Heart left ventricle (tissue), 13 donors: Measurements from ENCODE around the gene CEP170B.

Experiments
- CTCF ChIP-seq, 12 donors: fragments of 200-600 bp; sonication (generic) in 4 of 12; IDR thresholded peaks; one replicate each; pipeline versions ENCODE4 v1.5.0 to v1.8.0; 2018 to 2022; ENCODE audit warnings: antibody characterized with exemption in 12 of 12, mild to moderate bottlenecking in 5 of 12
- POLR2A ChIP-seq, 2 donors: fragments of 450-650 bp; IDR thresholded peaks; one replicate each; pipeline ENCODE4 v1.6.1; 2017; ENCODE audit warnings: antibody characterized with exemption in 2 of 2, mild to moderate bottlenecking in 2 of 2, moderate library complexity in 2 of 2
- donor health status: ischemic (EF 13 %, LVEDD 7.1; RV severe dilation, severe dysfunction).
- donor health status: DM: no; HTN: yes; CAD: no.
- donor health status: DM: no; HTN: no; CAD: no.
- donor health status: ischemic (EF 25% LVEDD 6.9; RV normal size, moderate dysfunction).
- donor health status: ischemic (EF 25% LVEDD 5.7; RV mildly dilated, moderate dysfunction).
- donor health status: ischemic (EF 35%, LVEDD 5.7; RV mildly dilated, moderate dysfunction).
- donor health status: nonischemic (EF 11% LVEDD 7.7; RV severe dilation, severe dysfunction).
- donor health status: DM: yes; HTN: yes; CAD: no.
- donor health status: PGD.
- donor health status: ischemic (EF 29% LVEDD 5.4; RV normal size, mild dysfunction).
- donor health status: nonischemic (EF 23%, LVEDD 6.1; RV moderate dilation, normal function).

- TF ChIP-seq CTCF (IDR thresholded peaks at IDR 0.05) (no peak), POLR2A (IDR thresholded peaks at IDR 0.05) (no peak)
These were observed 54.9 kb downstream of the CEP170B start for GRCh38 chr14:104919993-104920315.
